GM20431 (cell line): ENCODE results near the gene EXPH5.
"Not testable (repeated sequence)": the region's sequence is repeated elsewhere in the genome, so short reads cannot be mapped to it uniquely, and the experiment has no call there.

ENCODE experiments used
- in situ Hi-C: fragments of 300-500 bp; cut with MseI, MboI; formaldehyde crosslinking; loops from one replicate; pipeline ENCODE4 v1.15.0; 2020; ENCODE audit warnings: low sequenced_read_pairs; ENCODE audit not compliant: unreplicated experiment

The EXPH5 gene

DNA sequence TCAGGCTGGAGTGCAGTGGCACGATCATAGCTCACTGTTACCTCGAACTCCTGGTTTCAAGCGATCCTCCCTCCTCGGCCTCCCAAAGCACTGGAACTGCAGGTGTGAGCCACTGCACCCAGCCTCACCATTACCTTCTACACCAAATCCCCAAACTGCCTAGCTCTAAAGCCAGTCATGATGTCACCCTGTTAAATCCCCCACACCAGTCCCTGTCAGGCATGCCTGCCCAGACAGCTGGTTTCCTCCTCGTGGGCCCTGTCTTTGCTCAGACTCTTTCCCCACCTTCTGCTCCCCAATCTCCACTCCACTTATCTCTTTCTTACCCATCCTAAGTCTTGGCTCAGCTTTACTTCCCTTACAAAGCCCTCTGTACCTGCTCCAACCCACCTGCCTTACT lies 12.5 kb upstream of the EXPH5 start:
- in situ Hi-C loops = no loop called here

DNA sequence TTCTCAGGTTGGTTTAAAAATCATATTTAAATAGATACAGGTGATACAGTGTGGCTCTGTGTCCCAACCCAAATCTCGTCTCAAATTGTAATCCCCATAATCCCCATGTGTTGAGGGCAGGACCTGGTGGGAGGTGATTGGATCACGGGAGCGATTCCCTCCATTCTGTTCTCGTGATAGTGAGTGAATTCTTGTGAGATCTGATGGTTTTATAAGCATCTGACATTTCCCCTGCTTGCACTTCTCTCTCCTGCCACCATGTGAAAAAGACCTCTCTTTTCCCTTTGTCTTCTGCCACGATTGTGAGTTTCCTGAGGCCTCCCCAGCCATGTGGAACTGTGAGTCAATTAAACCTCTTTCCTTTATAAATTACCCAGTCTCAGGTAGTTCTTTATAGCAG lies 9.2 kb upstream of the EXPH5 start:
- in situ Hi-C loops = not testable (repeated sequence)

DNA sequence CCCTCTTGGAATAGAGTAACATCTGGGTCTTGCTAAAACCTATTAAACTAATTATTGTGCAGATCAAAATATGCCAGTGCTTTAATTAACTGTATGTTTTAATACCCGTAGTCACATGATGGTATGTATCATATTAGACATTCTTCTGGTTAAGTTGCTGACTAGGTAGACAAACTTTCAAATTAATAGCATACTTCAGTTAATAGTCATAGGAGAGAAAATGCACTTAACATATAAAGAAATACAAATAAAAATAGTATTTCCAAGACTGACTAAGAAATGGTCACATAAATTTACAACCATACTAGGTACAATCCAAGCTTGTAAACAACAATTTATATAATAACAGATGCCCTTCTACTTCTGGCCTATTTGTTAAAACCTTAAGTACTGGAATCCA lies 7.6 kb upstream of the EXPH5 start:
- in situ Hi-C loops = no loop called here

DNA sequence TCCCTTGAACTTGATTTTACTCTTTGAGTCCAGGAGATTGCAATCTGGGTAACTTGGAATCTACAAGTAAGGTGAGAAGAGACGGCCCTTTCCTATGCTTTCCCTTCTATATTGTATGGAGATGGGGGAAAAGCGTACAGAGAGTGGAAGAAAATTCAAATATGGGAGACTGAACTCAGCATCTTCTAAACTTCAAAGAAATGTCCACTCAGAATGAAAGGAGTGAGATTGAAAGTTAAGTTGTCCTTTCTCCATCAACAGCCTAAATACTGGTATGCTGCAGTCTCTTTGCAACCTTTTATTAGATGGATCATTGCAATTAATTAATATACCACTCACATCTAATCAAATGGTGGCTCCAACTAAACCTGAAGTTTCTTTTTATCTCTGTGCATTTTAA lies 6.4 kb upstream of the EXPH5 start:
- in situ Hi-C loops = no loop called here

DNA sequence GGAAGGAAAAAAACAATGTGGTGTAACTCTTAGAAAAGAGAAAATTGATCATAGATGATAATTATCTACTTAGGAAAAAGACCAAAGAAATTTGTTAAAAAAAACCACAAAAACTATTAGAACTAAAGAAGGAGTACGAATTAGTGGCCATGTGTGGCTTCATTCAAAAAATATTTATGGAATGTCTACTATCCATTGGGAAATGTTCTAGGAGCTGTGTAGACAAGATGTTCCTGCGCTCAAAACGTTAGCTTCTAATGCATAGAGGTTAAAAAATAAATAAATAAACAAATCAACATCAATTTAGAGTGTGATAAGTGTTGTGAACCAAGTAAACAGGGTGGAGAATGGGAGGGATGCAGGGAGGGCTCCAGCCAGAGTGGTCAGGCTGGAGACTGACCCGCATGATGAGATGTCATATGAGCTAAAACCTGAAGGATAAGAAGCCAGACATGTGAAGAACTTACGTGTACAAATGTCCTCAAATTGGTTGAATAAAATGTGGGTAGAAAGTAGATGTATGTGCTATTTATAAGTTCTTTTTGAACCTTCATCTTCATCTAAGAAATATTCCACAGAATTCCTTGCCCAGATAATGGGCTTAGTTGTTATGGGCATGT lies 4.3 kb upstream of the EXPH5 start:
- in situ Hi-C loops = no loop called here

DNA sequence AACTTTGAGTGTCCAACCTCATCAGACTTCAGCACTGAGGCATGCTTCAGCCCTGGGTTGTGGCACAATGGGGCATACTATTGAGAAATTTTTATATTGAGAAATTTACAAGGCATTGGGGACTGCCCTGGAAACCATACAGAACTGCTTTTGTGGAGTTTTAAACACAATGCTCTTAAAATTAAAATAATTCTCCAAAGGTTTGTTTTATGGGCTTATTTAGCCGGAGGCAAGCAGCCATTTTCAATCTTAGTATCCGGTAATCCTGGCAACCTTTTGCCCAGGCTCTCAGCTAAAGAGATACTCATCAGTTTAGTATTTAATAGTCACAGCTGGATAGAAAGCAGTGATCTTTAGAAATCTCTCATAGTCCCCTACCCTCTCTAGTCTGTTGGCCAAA lies 3.1 kb upstream of the EXPH5 start:
- in situ Hi-C loops = no loop called here

DNA sequence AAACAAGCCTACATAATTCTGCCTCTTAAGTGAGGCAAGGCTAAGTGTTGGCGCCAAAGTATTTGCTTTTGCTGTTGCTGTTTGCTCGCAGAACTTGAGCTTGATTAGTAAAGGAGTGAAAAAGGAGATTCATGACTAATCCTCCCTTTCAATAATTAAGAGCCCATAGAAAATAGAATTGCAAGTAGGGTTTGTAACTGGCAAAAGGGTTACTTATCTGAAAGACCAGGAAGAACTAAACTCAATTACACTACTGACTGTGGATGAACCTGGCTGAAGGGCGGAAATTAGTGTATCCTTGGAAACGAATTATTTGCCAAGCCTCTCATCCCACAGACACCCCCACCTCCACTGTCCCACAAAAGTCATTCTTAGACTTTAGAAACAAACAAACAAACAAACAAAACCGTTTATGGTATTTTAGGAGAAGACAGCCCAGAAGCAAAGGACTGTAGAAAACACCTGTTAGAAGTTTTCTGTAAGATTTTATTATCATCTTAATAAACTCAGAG lies 411 bp upstream of the EXPH5 start:
- in situ Hi-C loops = no loop called here

DNA sequence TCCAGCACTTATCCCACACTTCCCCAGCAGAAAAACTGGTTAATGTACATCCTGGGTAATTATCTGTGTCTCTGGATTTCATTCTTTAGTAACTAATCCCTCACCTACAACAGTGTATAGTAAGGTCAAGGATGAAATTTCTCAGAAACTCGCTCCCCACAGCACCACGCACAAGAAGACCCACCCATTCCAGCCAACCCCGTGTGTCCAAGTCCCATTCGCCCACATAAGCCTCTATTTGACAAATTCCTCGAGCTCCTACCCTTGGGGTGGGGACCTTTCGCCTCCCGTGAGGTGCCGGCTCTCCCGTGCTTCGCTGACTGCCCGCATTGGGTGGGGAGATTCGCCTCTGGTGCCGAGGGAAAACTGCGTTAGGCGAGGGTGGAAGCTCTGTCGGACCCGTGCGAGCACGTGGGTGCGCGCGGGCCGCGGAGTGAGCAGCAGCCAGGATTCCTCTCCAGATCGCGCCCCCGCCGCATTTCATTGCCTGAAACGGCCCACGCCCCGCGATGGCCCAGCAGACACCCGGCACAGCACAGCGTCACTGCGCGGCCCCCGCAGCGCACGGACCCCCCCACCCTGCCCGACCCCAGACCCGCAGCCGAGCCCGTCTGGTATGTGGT lies 866 bp downstream of the EXPH5 start:
- in situ Hi-C loops = no loop called here

DNA sequence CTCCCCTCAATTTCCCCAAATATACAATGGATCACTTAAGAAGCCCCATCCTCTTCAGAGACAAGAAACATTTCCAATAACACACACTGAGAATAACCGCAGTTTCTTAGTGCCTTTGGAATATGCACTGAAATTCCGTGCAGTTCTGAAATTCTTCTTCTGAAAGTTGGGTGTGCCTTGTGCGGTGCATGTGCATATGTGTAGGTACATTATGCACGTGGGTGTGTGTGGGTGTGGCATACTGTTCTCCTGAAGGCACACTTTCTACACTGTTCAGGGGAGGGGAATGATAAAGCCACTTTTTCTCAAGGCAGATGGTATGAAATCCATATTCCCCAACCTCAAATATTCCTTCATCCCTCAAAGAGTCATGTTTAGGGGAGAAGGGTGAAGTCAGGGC lies 1.7 kb downstream of the EXPH5 start:
- in situ Hi-C loops = no loop called here

DNA sequence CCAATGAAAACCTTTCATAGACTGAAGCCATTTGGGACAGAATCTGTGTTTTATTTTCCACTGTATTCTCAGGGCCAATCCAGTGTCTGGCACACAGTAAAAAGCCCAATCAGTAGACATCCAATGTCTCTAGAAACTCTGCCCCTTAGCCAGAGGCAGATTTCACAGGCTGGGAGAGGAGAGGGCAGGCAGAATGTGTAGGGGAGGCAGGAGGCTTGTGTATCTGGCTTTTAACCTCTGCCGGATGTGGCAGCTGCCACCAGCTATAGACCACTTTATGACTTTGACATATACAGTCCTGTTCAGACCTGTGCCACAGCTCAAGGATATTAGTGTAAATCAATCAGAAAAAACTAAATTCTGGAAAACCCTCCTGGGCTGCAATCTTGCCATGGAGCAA lies 4.4 kb downstream of the EXPH5 start:
- in situ Hi-C loops = no loop called here

DNA sequence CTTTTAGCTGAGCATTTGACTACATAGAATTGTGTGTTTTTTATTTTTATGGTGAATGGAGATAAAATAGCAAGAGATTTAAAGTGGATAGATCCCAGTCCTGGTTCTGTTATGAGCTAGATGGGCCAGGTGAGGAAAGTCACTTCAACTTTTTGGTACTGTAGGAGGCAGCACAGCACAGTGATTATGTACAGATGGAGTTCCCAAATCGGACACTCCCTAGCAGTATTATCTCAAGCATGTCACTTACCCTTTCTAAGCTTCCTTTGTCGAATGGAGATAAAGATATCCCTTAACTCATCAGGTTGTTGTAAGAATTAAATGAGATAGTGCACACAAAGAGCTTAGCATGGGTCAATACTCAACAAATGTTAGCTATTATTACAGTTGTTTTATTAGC lies 5.3 kb downstream of the EXPH5 start:
- in situ Hi-C loops = no loop called here

DNA sequence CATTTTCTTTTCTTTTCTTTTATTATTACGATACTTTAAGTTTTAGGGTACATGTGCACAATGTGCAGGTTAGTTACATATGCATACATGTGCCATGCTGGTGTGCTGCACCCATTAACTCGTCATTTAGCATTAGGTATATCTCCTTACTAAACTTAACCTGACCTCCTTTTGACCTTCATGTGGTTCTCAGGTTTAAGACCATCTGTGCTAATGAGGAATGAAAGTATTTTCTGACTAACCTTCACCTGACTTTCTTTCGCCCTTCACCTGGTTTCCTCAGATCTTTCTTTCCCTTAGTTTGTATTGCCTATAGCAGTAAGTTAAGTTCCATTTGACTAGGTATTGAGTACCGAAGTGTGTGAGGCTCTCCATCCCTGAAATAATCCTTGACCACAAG lies 6.5 kb downstream of the EXPH5 start:
- in situ Hi-C loops = no loop called here

DNA sequence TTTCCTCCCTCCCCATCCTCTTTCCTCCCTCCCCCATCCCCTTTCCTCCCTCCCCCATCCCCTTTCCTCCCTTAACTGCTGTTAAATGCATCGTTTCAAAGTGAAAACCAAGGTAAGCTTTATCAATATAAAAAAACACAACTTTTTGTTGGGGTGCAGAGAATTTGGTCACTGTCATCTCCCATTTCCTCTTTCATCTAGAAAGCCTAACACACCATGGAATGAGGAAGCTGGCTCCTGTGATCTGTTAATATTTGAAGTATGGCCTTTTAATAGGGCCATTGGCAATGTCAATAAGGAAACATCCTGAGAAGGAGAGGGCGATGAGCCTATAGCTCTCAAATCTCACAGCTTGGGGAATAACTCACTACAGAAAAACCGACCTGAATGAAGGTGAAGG lies 7.0 kb downstream of the EXPH5 start:
- in situ Hi-C loops = no loop called here

DNA sequence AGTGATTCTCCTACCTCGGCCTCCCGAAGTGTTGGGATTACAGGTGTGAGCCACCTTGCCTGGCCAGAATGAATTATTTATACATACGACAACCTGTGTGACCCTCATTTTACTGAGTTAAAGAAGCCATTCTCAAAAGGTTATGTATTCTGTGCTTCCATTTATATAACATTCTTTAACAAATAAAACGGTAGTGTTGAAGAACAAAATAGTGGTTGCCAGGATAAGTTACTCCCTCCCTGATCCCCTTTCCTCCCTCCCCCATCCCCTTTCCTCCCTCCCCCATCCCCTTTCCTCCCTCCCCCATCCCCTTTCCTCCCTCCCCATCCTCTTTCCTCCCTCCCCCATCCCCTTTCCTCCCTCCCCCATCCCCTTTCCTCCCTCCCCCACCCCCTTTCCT lies 7.4 kb downstream of the EXPH5 start:
- in situ Hi-C loops = not testable (repeated sequence)

DNA sequence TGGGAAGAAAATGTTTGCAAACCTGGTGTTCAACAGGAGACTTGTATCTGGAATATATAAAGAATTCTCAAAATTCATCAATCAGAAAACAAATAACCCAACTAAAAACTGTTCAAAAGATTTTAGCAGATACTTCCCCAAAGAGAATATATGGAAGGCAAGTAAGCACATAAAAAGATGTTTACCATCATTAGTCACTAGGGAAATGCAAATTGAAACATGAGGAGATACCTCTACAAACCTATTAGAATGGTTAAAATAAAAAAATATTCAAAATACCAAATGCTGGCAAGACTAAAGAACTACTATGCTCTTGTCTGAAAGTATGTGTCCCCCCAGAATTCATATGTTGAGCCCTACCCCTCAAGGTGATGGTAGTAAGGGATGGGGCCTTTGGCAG lies 8.6 kb downstream of the EXPH5 start:
- in situ Hi-C loops = no loop called here

DNA sequence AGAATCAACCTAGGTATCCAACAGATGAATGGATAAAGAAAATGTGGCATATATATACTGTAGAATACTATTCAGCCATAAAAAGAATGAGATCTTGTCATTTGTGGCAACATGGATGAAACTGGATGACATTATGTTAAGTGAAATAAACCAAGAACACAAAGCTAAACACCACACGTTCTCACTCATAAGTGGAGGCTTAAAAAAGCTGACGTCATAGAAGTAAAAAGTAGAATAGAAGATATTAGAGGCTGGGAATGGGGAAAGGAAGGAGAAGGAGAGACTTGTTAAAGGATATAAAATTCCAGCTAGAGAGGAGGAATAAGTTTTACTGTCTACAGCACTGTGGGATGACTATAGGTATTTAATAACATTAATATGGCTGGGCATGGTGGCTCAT lies 12.9 kb downstream of the EXPH5 start:
- in situ Hi-C loops = no loop called here

DNA sequence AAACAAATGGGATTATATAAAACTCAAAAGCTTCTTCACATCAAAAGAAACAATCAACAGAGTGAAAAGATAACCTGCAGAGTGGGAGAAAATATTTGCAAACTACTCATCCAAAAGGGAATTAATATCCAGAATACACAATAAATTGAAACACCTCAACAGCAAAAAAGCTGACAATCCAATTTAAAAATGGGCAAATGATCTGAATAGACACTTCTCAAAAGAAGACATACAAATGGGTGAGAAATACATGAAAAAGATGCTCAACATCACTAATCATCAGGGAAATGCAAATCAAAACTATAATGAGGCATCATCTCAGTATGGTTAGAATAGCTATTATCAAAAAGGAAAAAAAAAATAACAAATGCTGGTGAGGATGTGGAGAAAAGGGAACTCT lies 13.5 kb downstream of the EXPH5 start:
- in situ Hi-C loops = no loop called here

DNA sequence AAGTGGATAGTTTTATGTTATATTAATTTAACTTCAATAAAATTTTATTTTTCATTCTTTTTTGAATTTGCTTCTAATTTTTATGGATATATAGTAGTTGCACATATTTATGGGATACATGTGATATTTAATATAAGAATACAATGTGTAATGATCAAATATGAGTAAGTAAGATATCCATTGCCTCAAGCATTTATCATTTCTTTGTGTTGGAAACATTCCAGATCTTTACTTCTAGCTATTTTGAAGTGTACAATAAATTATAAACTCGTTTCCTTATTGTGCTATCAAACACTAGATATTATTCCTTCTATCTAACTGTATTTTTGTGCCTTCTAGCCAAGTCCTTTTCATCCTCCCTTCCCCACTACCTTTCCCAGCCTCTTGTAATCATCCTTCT lies 17.0 kb downstream of the EXPH5 start:
- in situ Hi-C loops = no loop called here

DNA sequence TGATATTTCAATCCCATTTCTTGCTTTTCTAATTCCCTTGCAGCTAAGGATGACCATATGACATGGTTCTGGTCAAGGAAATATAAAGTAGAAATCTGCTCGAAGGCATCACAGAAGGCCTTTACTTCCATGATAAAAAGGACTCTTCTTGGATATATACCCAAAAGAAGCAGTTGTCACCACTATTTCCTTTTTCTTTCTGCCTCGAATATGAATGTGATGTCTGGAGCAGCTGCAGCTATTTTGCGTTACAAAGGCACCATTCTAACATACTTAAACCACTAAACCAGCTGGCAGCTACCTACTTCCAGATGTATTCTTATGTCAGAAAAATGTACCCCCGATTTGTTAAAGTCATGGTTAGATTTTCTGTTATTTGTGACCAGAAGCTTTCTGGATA lies 18.9 kb downstream of the EXPH5 start:
- in situ Hi-C loops = no loop called here

DNA sequence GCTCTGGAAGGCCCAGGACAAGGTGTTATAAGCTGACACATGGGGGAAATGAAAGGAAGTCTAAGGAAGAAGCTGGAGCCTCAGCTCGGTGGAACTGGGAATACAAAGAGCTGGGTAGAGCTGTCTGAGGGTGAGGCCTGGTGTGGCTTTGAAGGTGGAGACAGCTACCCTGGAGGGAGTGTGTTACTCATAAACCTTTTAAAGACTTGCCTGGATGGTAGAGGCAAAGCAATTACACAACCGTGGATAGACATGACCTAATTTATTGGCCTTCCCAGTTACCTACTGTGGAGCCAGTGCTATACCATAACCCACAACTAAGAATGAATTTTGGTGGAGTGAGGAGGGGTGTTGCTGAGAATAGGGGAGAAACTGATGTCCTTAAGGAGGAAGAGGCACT lies 22.6 kb downstream of the EXPH5 start:
- in situ Hi-C loops = no loop called here

DNA sequence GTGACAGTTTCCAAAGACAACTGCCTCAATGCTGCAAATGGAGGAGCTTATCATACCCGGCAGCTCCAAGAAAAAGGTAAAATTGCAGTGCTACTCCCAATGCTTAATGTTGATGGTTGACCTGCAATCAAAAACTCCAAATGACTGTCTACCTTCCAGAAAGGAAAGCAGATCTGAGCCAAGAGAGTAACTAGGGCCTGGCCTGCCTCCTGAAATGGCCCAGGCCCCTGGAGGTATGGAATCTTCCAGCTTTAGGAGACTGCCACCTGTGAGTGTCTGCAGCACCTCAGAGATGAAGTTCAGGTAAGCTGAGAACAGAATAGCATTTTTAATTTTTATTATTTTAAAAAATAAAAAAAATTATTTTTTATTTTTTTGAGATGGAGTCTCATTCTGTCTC lies 23.7 kb downstream of the EXPH5 start:
- in situ Hi-C loops = no loop called here

DNA sequence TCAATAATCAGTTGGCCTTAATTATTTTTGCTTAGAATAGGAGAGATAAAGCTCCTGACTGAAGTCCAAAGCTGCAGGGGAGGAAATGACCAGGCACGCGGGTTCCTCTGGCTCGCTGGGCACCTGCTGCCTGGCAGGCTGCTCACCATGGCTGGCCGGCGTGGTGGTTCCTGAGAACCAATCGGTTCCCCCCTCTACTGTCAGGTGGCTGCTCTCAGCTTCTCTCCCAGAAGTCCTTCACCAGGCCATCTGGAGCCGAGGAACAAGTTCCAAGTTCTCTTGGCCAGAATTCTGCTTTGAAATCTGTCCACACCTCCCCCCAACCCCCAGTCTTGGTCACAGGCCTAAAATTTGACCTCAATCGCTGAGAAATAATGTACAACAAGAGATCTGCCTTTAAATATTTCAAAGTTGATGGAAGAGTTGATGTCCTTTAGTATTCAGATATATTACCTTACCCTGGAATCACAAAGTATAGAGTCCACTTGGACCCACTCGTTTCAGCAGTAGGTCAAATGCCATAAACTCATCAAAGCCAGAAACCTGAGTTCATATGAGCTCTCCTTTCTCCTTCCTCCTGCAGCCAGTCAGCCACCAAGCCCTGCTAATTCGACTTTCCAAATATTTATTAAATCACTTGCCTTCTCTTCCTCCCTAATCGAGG lies 25.2 kb downstream of the EXPH5 start:
- in situ Hi-C loops = no loop called here
